Measurements from ENCODE around the gene RASA3.

Gene RASA3

GRCh38 chr13:113952983-113953520 lies 179.4 kb downstream of the RASA3 start:
- no peak for DNase-seq (ENCODE audit: low read depth, low spot score)

GRCh38 chr13:113952151-113952982 lies 180.1 kb downstream of the RASA3 start:
- no peak for DNase-seq (ENCODE audit: low read depth, low spot score)

- no peak for DNase-seq (ENCODE audit: low read depth, low spot score)
Measured at GRCh38 chr13:113951246-113951999, 181.0 kb downstream of the RASA3 start.

- DNase-seq (ENCODE audit: low read depth, low spot score) = no peak
Measured at GRCh38 chr13:113950451-113951245, 181.8 kb downstream of the RASA3 start.

- no peak for DNase-seq (ENCODE audit: low read depth, low spot score)
Measured at GRCh38 chr13:113949546-113949945, 182.9 kb downstream of the RASA3 start.

- DNase-seq (ENCODE audit: low read depth, low spot score) = no peak
Measured at GRCh38 chr13:113948034-113948742, 184.2 kb downstream of the RASA3 start.

GRCh38 chr13:113947311-113948033 lies 185.0 kb downstream of the RASA3 start:
- DNase-seq (ENCODE audit: low read depth, low spot score) = no peak

GRCh38 chr13:113946409-113947181 lies 185.8 kb downstream of the RASA3 start:
- DNase-seq (ENCODE audit: low read depth, low spot score) = no peak

- DNase-seq (ENCODE audit: low read depth, low spot score) = no peak
Measured at GRCh38 chr13:113945857-113946408, 186.5 kb downstream of the RASA3 start.

GRCh38 chr13:113943821-113944565 lies 188.4 kb downstream of the RASA3 start:
- no peak for DNase-seq (ENCODE audit: low read depth, low spot score)

GRCh38 chr13:113942591-113943103 lies 189.8 kb downstream of the RASA3 start:
- no peak for DNase-seq (ENCODE audit: low read depth, low spot score)

- DNase-seq (ENCODE audit: low read depth, low spot score) = no peak
Measured at GRCh38 chr13:113941571-113942191, 190.7 kb downstream of the RASA3 start.

GRCh38 chr13:113939944-113940297 lies 192.5 kb downstream of the RASA3 start:
- no peak for DNase-seq (ENCODE audit: low read depth, low spot score)

GRCh38 chr13:113939129-113939943 lies 193.1 kb downstream of the RASA3 start:
- DNase-seq (ENCODE audit: low read depth, low spot score) = no peak

GRCh38 chr13:113938716-113939115 lies 193.7 kb downstream of the RASA3 start:
- DNase-seq (ENCODE audit: low read depth, low spot score) = no peak

GRCh38 chr13:113938246-113938645 lies 194.2 kb downstream of the RASA3 start:
- no peak for DNase-seq (ENCODE audit: low read depth, low spot score)

- DNase-seq (ENCODE audit: low read depth, low spot score) = no peak
Measured at GRCh38 chr13:113937527-113938180, 194.8 kb downstream of the RASA3 start.

All from iPS DF 19.7 (cell line).